ENCODE measurements around the gene MAP7D2. TPM values are rescaled to one million over a fixed set of nuclear protein-coding genes. Genes with fewer than 3 reads are reported as not detected.

The MAP7D2 gene
- total and polyA plus RNA-seq, 2 of the 13 experiments (the other 11 are each of a cell fraction or from before 2014, with no cell fraction given), result 9.6 to 10.5 TPM

- TF ChIP-seq, protein P1, sequence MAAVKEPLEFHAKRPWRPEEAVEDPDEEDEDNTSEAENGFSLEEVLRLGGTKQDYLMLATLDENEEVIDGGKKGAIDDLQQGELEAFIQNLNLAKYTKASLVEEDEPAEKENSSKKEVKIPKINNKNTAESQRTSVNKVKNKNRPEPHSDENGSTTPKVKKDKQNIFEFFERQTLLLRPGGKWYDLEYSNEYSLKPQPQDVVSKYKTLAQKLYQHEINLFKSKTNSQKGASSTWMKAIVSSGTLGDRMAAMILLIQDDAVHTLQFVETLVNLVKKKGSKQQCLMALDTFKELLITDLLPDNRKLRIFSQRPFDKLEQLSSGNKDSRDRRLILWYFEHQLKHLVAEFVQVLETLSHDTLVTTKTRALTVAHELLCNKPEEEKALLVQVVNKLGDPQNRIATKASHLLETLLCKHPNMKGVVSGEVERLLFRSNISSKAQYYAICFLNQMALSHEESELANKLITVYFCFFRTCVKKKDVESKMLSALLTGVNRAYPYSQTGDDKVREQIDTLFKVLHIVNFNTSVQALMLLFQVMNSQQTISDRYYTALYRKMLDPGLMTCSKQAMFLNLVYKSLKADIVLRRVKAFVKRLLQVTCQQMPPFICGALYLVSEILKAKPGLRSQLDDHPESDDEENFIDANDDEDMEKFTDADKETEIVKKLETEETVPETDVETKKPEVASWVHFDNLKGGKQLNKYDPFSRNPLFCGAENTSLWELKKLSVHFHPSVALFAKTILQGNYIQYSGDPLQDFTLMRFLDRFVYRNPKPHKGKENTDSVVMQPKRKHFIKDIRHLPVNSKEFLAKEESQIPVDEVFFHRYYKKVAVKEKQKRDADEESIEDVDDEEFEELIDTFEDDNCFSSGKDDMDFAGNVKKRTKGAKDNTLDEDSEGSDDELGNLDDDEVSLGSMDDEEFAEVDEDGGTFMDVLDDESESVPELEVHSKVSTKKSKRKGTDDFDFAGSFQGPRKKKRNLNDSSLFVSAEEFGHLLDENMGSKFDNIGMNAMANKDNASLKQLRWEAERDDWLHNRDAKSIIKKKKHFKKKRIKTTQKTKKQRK (IDR thresholded peaks at IDR 0.05; ENCODE audit: low read length), result no peak
- TF ChIP-seq HNF4A (CRISPR knock-in tag; IDR thresholded peaks at IDR 0.05), result peak; percentile 27; the same call in 1 of the 2 replicates
- TF ChIP-seq SP140L (CRISPR knock-in tag; IDR thresholded peaks at IDR 0.05; ENCODE audit: borderline replicate concordance), result no peak
- no peak for TF ChIP-seq ADNP (CRISPR knock-in tag; IDR thresholded peaks at IDR 0.05)
- no peak for TF ChIP-seq ZNF331 (CRISPR knock-in tag; IDR thresholded peaks at IDR 0.05)
- TF ChIP-seq, protein P2, sequence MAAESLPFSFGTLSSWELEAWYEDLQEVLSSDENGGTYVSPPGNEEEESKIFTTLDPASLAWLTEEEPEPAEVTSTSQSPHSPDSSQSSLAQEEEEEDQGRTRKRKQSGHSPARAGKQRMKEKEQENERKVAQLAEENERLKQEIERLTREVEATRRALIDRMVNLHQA (CRISPR knock-in tag; IDR thresholded peaks at IDR 0.05), result no peak
- peak; percentile 21; the same call in 1 of the 2 replicates for TF ChIP-seq POLR2AphosphoS5 (IDR thresholded peaks at IDR 0.05; ENCODE audit: low read depth, low read length)
- no peak for TF ChIP-seq ZMYM4 (CRISPR knock-in tag; IDR thresholded peaks at IDR 0.05)
- no peak for TF ChIP-seq NFYC (CRISPR knock-in tag; IDR thresholded peaks at IDR 0.05)
- 0 out of 2 replicates have a peak, but pooled peaks have one; percentile 21 for TF ChIP-seq PAXIP1 (CRISPR knock-in tag; conservative IDR thresholded peaks at IDR 0.05)
- TF ChIP-seq FOXA3 (CRISPR knock-in tag; IDR thresholded peaks at IDR 0.05), result no peak
- TF ChIP-seq, protein P3, sequence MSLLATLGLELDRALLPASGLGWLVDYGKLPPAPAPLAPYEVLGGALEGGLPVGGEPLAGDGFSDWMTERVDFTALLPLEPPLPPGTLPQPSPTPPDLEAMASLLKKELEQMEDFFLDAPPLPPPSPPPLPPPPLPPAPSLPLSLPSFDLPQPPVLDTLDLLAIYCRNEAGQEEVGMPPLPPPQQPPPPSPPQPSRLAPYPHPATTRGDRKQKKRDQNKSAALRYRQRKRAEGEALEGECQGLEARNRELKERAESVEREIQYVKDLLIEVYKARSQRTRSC (CRISPR knock-in tag; IDR thresholded peaks at IDR 0.05; ENCODE audit: low read depth), result no peak
- TF ChIP-seq, protein P4, sequence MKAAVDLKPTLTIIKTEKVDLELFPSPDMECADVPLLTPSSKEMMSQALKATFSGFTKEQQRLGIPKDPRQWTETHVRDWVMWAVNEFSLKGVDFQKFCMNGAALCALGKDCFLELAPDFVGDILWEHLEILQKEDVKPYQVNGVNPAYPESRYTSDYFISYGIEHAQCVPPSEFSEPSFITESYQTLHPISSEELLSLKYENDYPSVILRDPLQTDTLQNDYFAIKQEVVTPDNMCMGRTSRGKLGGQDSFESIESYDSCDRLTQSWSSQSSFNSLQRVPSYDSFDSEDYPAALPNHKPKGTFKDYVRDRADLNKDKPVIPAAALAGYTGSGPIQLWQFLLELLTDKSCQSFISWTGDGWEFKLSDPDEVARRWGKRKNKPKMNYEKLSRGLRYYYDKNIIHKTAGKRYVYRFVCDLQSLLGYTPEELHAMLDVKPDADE (CRISPR knock-in tag; IDR thresholded peaks at IDR 0.05), result no peak
These were observed 32.6 kb upstream of the MAP7D2 start (continued) for GRCh38 chrX:20149326-20149725.

Data from HepG2 (cell line).